GM18499 (cell line): ENCODE measurements around the gene SPATA46.

Source experiments
- ATAC-seq: cut with Tn5 transposase; IDR thresholded peaks from one replicate; pipeline ENCODE4 v1.9.1; 2021; ENCODE audit warnings: moderate number of reproducible peaks; ENCODE audit not compliant: insufficient read depth, unreplicated experiment

The SPATA46 gene

GRCh38 chr1:162324396-162324795 lies 52.3 kb downstream of the SPATA46 start:
- no peak for ATAC-seq
